GM12873 (cell line): ENCODE results near the gene PCDH11Y.
"Not testable (repeated sequence)": the region's sequence is repeated elsewhere in the genome, so short reads cannot be mapped to it uniquely, and the experiment has no call there.

ENCODE experiments used
- TF ChIP-seq, protein P1 (sequence below): IDR thresholded peaks from 2 replicates; pipeline ENCODE4 v1.5.1; 2012; ENCODE audit warnings: low read depth, mild to moderate bottlenecking, moderate library complexity, low read length, control low read depth; ENCODE audit not compliant: insufficient read depth; ENCODE audit errors: missing control alignments

The PCDH11Y gene, protein sequence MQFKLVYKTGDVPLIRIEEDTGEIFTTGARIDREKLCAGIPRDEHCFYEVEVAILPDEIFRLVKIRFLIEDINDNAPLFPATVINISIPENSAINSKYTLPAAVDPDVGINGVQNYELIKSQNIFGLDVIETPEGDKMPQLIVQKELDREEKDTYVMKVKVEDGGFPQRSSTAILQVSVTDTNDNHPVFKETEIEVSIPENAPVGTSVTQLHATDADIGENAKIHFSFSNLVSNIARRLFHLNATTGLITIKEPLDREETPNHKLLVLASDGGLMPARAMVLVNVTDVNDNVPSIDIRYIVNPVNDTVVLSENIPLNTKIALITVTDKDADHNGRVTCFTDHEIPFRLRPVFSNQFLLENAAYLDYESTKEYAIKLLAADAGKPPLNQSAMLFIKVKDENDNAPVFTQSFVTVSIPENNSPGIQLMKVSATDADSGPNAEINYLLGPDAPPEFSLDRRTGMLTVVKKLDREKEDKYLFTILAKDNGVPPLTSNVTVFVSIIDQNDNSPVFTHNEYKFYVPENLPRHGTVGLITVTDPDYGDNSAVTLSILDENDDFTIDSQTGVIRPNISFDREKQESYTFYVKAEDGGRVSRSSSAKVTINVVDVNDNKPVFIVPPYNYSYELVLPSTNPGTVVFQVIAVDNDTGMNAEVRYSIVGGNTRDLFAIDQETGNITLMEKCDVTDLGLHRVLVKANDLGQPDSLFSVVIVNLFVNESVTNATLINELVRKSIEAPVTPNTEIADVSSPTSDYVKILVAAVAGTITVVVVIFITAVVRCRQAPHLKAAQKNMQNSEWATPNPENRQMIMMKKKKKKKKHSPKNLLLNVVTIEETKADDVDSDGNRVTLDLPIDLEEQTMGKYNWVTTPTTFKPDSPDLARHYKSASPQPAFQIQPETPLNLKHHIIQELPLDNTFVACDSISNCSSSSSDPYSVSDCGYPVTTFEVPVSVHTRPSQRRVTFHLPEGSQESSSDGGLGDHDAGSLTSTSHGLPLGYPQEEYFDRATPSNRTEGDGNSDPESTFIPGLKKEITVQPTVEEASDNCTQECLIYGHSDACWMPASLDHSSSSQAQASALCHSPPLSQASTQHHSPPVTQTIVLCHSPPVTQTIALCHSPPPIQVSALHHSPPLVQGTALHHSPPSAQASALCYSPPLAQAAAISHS (N-terminal part only)

DNA sequence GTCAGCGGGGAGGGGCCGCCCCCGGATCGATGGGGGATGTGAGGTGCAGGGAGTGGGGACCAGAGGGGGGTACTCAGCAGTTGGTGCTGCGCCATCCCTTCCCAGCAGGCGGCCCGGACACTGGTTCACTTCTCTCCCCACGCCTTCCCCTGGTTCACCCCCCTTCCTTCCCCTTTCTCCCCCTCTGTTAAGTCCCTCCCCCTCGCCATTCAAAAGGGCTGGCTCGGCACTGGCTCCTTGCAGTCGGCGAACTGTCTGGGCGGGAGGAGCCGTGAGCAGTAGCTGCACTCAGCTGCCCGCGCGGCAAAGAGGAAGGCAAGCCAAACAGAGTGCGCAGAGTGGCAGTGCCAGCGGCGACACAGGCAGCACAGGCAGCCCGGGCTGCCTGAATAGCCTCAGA lies at the start of gene PCDH11Y:
TSS of gene PCDH11Y (plus strand) at position 240 of the 400 bp plus-strand sequence. CDS start 56,804 bp downstream, outside the sequence.
- TF ChIP-seq, protein P1, sequence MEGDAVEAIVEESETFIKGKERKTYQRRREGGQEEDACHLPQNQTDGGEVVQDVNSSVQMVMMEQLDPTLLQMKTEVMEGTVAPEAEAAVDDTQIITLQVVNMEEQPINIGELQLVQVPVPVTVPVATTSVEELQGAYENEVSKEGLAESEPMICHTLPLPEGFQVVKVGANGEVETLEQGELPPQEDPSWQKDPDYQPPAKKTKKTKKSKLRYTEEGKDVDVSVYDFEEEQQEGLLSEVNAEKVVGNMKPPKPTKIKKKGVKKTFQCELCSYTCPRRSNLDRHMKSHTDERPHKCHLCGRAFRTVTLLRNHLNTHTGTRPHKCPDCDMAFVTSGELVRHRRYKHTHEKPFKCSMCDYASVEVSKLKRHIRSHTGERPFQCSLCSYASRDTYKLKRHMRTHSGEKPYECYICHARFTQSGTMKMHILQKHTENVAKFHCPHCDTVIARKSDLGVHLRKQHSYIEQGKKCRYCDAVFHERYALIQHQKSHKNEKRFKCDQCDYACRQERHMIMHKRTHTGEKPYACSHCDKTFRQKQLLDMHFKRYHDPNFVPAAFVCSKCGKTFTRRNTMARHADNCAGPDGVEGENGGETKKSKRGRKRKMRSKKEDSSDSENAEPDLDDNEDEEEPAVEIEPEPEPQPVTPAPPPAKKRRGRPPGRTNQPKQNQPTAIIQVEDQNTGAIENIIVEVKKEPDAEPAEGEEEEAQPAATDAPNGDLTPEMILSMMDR = not testable (repeated sequence)
